HepG2 (cell line): ENCODE data around the gene ZNF691. TPM values are rescaled to one million over a fixed set of nuclear protein-coding genes. Genes with fewer than 3 reads are reported as not detected.

Experiments
- ARID2 ChIP-seq: sonication (generic); formaldehyde crosslinking; IDR thresholded peaks from 2 replicates; pipeline ENCODE4 v1.8.1; 2022; ENCODE audit warnings: mild to moderate bottlenecking, missing genetic modification reagents, borderline replicate concordance
- BRD4 ChIP-seq: sonication (generic); formaldehyde crosslinking; IDR thresholded peaks from 2 replicates; pipeline ENCODE4 v1.4.0; 2020; ENCODE audit warnings: missing genetic modification reagents
- DR1 ChIP-seq: sonication (generic); formaldehyde crosslinking; IDR thresholded peaks from 2 replicates; pipeline ENCODE4 v1.8.0; 2021; ENCODE audit warnings: mild to moderate bottlenecking, missing genetic modification reagents, inconsistent platforms
- ELF4 ChIP-seq: sonication (generic); formaldehyde crosslinking; IDR thresholded peaks from 2 replicates; pipeline ENCODE4 v1.5.0; 2020; ENCODE audit warnings: missing genetic modification reagents, mild to moderate bottlenecking, moderate library complexity, borderline replicate concordance
- FOSL1 ChIP-seq: sonication (generic); formaldehyde crosslinking; IDR thresholded peaks from 2 replicates; pipeline ENCODE4 v1.9.0; 2021; ENCODE audit warnings: missing genetic modification reagents, borderline replicate concordance
- IKZF1 ChIP-seq: fragments of 450-650 bp; IDR thresholded peaks from 2 replicates; pipeline ENCODE4 v1.7.1; 2016
- MAF1 ChIP-seq: sonication (generic); formaldehyde crosslinking; IDR thresholded peaks from 2 replicates; pipeline ENCODE4 v1.5.0; 2020; ENCODE audit warnings: missing genetic modification reagents, borderline replicate concordance
- SNAI1 ChIP-seq: sonication (generic); formaldehyde crosslinking; IDR thresholded peaks from 2 replicates; pipeline ENCODE4 v1.5.0; 2020; ENCODE audit warnings: mild to moderate bottlenecking, missing genetic modification reagents, borderline replicate concordance
- THYN1 ChIP-seq: sonication (generic); formaldehyde crosslinking; IDR thresholded peaks from 2 replicates; pipeline ENCODE4 v1.8.1; 2023; ENCODE audit warnings: low read depth, mild to moderate bottlenecking, moderate library complexity, missing genetic modification reagents, borderline replicate concordance
- ZBTB20 ChIP-seq: sonication (generic); formaldehyde crosslinking; IDR thresholded peaks from 2 replicates; pipeline ENCODE4 v1.8.1; 2023; ENCODE audit warnings: missing genetic modification reagents, low read depth, mild to moderate bottlenecking, borderline replicate concordance
- ZNF143 ChIP-seq: sonication (generic); formaldehyde crosslinking; IDR thresholded peaks from 2 replicates; pipeline ENCODE4 v1.4.0; 2020; ENCODE audit warnings: missing genetic modification reagents
- ZNF234 ChIP-seq: sonication (generic); formaldehyde crosslinking; conservative IDR thresholded peaks from 2 replicates; pipeline ENCODE4 v1.5.1; 2020; ENCODE audit warnings: mild to moderate bottlenecking, missing genetic modification reagents
- ZNF253 ChIP-seq: sonication (generic); formaldehyde crosslinking; IDR thresholded peaks from 2 replicates; pipeline ENCODE4 v1.8.0; 2022; ENCODE audit warnings: mild to moderate bottlenecking, missing genetic modification reagents, borderline replicate concordance
- ZNF354B ChIP-seq: sonication (generic); formaldehyde crosslinking; IDR thresholded peaks from 2 replicates; pipeline ENCODE4 v1.8.0; 2022; ENCODE audit warnings: mild to moderate bottlenecking, missing genetic modification reagents
- ZNF430 ChIP-seq: sonication (generic); formaldehyde crosslinking; IDR thresholded peaks from 2 replicates; pipeline ENCODE4 v1.9.0; 2021; ENCODE audit warnings: mild to moderate bottlenecking, missing genetic modification reagents
- ZNF569 ChIP-seq: sonication (generic); formaldehyde crosslinking; IDR thresholded peaks from 2 replicates; pipeline ENCODE4 v1.5.0; 2020; ENCODE audit warnings: mild to moderate bottlenecking, missing genetic modification reagents, moderate library complexity, borderline replicate concordance
- polyA plus RNA-seq, 8 experiments: library from polyadenylated mRNA; depleted of rRNA in 3 of 8; stranded (reverse) in 7 of 8; unstranded in 1 of 8; fragments of >200 nt; fragmentation: Illumina TruSeq in 4 of 8; extraction: Trizol in 4 of 8; gene quantifications; 2 replicates each; pipeline versions ENCODE4 v1.2.1 to v1.2.3, GENCODE V29; 2011 to 2016; ENCODE audit warnings: low read depth in 4 of 8, missing spikeins in 1 of 8, mixed read lengths in 1 of 8; ENCODE audit not compliant: insufficient read depth in 1 of 8
- total RNA-seq, 5 experiments: library from RNA; depleted of rRNA; stranded (reverse); fragments of >200 nt; fragmentation: Illumina TruSeq; extraction: Trizol; gene quantifications; 2 replicates each; pipeline ENCODE4 v1.2.3, GENCODE V29; 2016; ENCODE audit warnings: low read depth in 1 of 5
- TF ChIP-seq, protein P1 (sequence below): sonication (generic); formaldehyde crosslinking; IDR thresholded peaks from 2 replicates; pipeline ENCODE4 v1.5.0; 2020; ENCODE audit warnings: mild to moderate bottlenecking, missing genetic modification reagents, borderline replicate concordance
- TF ChIP-seq, protein P2 (sequence below): sonication (generic); formaldehyde crosslinking; IDR thresholded peaks from 2 replicates; pipeline ENCODE4 v1.8.0; 2022; ENCODE audit warnings: missing genetic modification reagents, mild to moderate bottlenecking, borderline replicate concordance
- TF ChIP-seq, protein P3 (sequence below): sonication (generic); formaldehyde crosslinking; IDR thresholded peaks from 2 replicates; pipeline ENCODE4 v1.4.0; 2020; ENCODE audit warnings: mild to moderate bottlenecking, missing genetic modification reagents
- TF ChIP-seq, protein P4 (sequence below): IDR thresholded peaks from 2 replicates; pipeline ENCODE4 v1.6.1; 2016; ENCODE audit warnings: mild to moderate bottlenecking, missing biosample characterization, missing genetic modification reagents
- TF ChIP-seq, protein P5 (sequence below): sonication (generic); formaldehyde crosslinking; IDR thresholded peaks from 2 replicates; pipeline ENCODE4 v1.4.0; 2020; ENCODE audit warnings: missing genetic modification reagents

ZNF691 gene
- total and polyA plus RNA-seq, 2 of the 13 experiments (the other 11 are each of a cell fraction or from before 2014, with no cell fraction given): 7.6 to 7.8 TPM

DNA sequence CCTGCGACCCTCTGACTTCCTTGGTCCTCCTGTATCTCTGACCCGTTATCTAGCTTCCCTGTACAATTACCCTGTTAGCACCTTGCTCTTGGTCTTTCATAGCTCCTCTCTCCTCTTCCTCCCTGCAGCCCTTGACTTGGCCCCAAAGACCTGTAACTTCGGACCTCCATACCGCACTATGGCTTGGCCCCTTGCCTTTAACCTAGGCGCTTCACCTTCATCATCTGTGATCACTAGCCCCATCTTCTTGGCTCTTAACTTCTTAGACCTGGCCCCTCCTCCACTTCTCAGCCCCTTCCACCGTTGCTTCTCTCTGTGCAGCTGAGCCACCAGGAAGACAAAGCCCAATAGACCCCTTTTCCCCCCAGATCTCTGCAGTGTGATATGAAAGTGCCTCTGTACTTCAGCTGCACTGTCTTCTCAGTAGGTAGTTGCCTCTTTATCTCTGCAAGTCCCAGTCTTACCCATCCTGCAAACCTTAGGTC, 740 bp downstream of the ZNF691 start (continued):
- TF ChIP-seq THYN1 (CRISPR knock-in tag) (no peak), ZNF234 (CRISPR knock-in tag) (no peak), DR1 (CRISPR knock-in tag) (no peak), BRD4 (CRISPR knock-in tag) (no peak), ARID2 (no peak), ZBTB20 (CRISPR knock-in tag) (no peak), FOSL1 (CRISPR knock-in tag) (no peak), IKZF1 (no peak), ZNF354B (CRISPR knock-in tag) (0 out of 2 replicates have a peak, but pooled peaks have one; percentile 18), ZNF143 (CRISPR knock-in tag) (no peak), SNAI1 (CRISPR knock-in tag) (no peak), ZNF569 (CRISPR knock-in tag) (no peak), ZNF430 (CRISPR knock-in tag) (peak; percentile 10; the same call in 1 of the 2 replicates), MAF1 (no peak), ELF4 (CRISPR knock-in tag) (no peak), ZNF253 (CRISPR knock-in tag) (no peak)
- TF ChIP-seq, protein P1, sequence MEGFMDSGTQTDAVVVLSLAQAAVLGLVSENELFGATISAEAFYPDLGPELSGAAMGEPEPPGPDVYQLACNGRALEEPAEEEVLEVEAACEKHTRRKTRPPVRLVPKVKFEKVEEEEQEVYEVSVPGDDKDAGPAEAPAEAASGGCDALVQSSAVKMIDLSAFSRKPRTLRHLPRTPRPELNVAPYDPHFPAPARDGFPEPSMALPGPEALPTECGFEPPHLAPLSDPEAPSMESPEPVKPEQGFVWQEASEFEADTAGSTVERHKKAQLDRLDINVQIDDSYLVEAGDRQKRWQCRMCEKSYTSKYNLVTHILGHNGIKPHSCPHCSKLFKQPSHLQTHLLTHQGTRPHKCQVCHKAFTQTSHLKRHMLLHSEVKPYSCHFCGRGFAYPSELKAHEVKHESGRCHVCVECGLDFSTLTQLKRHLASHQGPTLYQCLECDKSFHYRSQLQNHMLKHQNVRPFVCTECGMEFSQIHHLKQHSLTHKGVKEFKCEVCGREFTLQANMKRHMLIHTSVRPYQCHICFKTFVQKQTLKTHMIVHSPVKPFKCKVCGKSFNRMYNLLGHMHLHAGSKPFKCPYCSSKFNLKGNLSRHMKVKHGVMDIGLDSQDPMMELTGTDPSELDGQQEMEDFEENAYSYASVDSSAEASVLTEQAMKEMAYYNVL (CRISPR knock-in tag): no peak
- TF ChIP-seq, protein P2, sequence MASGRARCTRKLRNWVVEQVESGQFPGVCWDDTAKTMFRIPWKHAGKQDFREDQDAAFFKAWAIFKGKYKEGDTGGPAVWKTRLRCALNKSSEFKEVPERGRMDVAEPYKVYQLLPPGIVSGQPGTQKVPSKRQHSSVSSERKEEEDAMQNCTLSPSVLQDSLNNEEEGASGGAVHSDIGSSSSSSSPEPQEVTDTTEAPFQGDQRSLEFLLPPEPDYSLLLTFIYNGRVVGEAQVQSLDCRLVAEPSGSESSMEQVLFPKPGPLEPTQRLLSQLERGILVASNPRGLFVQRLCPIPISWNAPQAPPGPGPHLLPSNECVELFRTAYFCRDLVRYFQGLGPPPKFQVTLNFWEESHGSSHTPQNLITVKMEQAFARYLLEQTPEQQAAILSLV (CRISPR knock-in tag): no peak
- TF ChIP-seq, protein P3, sequence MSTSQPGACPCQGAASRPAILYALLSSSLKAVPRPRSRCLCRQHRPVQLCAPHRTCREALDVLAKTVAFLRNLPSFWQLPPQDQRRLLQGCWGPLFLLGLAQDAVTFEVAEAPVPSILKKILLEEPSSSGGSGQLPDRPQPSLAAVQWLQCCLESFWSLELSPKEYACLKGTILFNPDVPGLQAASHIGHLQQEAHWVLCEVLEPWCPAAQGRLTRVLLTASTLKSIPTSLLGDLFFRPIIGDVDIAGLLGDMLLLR (CRISPR knock-in tag): no peak
- TF ChIP-seq, protein P4, sequence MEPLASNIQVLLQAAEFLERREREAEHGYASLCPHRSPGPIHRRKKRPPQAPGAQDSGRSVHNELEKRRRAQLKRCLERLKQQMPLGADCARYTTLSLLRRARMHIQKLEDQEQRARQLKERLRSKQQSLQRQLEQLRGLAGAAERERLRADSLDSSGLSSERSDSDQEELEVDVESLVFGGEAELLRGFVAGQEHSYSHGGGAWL: no peak
- TF ChIP-seq, protein P5, sequence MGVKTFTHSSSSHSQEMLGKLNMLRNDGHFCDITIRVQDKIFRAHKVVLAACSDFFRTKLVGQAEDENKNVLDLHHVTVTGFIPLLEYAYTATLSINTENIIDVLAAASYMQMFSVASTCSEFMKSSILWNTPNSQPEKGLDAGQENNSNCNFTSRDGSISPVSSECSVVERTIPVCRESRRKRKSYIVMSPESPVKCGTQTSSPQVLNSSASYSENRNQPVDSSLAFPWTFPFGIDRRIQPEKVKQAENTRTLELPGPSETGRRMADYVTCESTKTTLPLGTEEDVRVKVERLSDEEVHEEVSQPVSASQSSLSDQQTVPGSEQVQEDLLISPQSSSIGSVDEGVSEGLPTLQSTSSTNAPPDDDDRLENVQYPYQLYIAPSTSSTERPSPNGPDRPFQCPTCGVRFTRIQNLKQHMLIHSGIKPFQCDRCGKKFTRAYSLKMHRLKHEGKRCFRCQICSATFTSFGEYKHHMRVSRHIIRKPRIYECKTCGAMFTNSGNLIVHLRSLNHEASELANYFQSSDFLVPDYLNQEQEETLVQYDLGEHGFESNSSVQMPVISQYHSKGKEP: no peak
